ENCODE data around the gene SMAD3.
A peak's percentile ranks its signal among the peaks of the same experiment; 100 is the strongest.

SMAD3 gene

GRCh38 chr15:67097930-67098740, 32.7 kb downstream of the SMAD3 start:
- peak; percentile 56 for DNase-seq

DNA sequence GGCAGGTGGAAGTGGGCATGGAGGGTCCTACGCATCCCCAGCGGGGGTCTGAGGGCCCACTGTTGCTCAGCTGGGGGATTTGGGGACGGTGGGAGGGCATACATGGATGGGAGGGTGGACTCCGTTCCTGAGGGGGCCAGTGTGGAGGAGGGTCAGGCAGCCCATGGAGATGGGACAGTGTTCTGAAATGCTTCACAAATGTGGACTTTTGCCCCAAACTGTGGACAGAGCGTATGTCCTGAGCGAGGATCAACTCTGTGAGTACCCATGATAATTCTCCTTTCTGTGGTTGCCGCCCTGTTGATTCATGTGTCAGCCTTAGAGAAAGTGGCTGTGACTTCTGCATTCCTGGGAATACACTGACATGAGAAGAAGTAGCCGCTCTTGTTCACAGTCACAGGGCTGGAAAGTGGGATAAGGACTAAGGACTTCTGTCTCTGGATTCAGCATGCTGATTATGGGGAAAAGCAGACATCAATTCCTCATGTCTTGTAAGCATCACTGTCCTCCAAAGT, 33.4 kb downstream of the SMAD3 start:
- DNase-seq: no peak

- DNase-seq: no peak
Observed at GRCh38 chr15:67100124-67100791, 34.9 kb downstream of the SMAD3 start.

- DNase-seq: peak; percentile 53
Observed at GRCh38 chr15:67100801-67101581, 35.6 kb downstream of the SMAD3 start.

DNA sequence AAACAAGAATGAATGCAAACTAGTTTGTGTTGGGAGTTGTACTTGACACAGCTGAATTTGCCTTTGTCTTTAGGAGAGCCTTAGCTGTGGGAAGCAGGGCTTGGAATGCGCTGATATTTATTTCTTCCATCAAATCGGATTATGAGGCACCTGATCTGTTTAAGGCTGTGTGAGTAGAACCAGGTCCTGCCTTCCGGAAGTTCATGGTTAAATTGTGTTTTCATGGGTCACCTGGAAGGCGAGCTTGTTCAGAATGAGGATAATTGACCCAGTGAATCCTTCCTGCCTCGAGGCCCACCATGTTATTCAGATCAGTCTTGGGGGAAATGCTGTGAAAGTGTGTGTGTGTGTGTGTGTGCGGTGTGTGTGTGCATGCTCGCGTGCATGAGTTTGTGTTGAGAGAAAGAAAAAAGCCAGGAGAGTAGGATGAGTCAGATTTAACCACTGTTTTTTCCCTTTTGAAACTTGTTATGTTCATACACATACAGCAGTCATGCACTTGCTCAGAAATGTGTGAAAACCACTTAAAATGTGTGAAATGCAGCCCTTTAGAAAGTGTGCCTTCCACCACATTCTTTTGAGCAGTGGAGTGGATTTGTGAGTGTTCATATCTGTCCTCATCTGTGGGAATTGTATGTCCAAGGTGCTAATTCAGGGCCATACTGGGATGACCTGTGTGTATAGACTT, 36.7 kb downstream of the SMAD3 start:
- DNase-seq: peak; percentile 80

- no peak for DNase-seq
Observed at GRCh38 chr15:67102599-67102929, 37.2 kb downstream of the SMAD3 start.

GRCh38 chr15:67103021-67103420, 37.6 kb downstream of the SMAD3 start:
- DNase-seq: no peak

- no peak for DNase-seq
Observed at GRCh38 chr15:67103432-67103831, 38.0 kb downstream of the SMAD3 start.

DNA sequence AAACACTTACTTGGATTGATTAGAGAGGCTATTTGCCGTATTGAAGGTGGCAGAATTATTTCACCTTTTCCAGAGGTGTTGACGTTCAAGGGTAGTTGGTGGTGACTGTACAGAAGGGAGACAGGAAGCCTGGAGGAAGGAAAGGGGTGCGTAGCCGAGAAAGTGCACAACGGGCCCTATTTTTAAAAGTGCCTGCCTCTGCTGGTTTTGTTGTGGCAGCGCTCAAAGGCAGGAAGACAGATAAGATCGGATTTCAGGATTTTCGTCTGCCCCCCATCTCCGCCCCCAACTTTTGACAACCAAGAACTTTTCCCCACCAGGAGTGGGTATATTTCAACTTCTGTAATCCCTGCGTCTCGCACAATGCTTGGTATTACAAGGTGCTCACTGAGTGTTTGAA, 38.5 kb downstream of the SMAD3 start:
- peak; percentile 49 for DNase-seq

DNA sequence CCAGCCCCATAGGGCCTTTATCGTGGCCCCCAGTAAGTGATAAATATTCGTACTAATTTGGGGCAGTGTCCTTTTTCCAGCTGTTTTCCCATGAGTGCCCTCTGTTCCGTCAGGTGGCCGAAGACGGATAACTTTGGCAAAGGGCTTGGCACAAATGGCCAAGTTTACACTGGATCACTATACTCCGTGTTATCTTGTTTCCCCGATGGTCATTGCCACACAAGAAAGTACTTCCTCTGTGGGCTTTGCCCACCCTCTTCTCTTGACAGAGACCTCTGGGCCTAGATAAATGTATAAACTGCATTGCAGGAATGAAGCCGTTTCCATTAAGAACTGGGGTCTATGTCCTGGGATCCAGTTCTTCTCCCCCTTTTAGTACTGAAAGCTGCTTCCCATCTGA, 39.1 kb downstream of the SMAD3 start:
- no peak for DNase-seq

DNA sequence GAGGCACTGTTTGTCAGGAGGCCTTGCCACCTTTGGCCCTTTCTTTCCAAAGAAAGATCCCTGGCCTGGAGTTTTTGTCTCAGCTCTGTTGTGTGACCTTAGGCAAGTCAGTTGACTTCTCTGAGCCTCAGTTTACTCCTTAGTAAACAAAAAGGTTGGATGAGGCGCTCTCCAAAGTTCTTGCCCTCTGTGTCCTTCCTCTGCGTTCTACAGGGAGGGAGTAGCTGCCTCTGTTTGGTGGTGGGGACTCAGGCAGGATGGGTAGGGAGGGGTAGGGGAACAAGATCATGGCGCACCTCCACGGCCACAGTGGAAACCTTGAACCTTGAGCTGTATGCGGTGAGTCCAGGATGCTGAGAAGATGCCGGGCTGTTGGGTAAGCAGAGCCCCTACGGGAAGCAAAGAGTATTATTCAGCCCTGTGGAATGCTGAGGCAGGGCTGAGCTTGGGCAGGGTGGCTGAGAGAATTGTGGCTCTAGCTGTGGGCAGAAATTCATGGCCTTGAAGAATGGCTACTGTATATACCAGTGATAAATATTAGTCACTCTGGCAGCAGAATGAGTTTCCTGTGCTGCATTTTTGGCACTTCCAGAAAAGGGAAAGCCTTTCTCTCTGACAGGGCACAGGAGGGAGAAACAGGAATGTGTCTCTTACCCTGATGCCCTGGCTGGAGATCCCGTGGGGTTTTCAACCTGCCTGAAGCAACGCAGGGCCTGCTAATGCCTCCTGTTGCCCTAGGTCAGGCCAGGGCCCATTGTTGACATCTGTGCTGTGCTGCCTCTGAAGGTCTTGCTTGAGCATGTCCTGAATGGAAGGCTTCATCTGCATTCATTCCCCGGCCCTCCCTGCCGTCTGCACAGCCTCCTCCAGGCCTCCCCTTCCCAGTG, 39.9 kb downstream of the SMAD3 start:
- DNase-seq: no peak

DNA sequence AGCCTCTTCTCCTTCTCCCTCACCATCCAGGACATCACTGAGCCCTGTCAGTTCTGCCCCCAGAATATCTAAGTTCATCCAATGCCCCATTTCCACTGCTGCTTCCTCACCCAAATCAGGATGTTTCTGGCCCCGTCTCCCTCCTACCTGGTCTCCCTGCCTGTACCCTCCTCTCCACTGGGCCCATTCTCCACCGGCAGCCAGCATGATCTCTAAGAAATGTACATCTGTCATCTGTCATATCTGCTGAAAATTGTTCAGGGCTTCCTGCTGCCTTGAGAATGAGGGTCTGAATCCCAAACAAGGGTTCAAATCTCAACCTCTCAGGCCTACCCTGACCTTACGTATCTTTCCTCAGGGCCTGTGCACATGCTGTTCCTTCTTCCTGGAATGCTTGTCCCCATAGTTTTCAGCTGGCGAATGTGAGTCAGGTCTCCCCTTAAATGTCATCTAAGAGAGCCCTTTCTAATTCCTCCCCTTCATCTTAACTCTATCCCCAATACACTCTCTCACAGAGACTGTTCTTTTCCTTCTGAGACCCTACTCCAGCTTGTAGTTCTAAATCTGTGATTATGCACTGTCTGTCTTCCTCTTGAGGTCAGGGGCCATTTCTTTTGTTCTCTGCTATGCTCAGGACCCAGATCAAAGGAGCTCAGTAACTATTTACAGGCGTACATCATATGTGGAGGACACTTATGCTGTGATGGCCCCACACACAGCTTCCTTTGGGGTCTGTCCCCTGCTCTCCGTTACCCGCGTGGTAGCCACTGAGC, 40.8 kb downstream of the SMAD3 start:
- no peak for DNase-seq

DNA sequence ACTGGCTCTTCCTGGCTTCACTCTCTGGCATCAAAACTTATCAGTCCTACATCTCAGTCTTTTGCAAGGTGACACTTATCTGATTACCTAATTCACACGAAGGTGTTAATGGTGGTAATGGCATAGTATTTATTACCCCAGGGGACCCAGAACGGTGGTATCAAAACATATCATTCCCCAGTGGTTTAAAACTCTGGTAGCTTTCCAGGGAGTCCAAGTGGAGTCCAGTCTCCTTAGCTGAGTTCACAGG, 41.3 kb downstream of the SMAD3 start:
- no peak for DNase-seq

DNA sequence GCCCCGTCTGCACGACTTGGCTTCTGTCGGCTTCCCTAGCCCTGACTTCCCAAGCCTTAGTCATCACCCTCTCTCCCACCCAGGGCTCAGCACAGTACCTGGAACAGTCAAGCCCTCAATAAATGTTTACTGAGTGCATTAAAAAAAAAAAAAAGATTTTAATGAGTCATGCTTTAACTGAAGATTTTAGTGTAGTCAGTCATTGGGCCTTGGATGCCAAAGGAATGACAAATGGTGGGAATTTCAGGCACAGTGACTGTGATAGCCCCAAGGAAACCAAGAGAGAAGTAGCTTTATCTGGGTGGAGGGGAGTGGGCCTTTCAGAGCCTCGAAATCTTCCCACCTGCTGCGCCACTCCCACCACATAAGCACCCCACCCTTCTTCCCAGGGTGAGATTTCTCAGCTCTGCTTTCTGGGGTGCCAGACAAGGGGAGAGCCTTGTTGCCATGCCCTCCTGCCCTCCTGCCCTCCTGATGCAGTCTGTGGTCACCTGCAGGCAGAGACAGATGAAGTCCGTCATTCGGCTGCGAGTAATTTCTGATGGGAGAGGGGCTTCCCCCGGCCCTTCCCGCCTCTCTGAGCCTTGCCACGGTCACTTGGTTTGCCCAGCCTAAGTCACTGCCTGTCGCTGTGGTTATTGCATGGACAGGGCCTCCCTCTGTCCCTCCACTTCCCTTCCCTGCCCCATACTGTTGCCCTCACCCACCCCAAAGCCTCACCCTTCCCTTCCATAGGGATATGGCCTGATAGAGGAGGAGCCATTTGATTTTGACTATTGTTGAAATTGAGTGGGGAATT, 41.8 kb downstream of the SMAD3 start:
- no peak for DNase-seq

- DNase-seq: no peak
Observed at GRCh38 chr15:67108122-67108961, 42.9 kb downstream of the SMAD3 start.

- no peak for DNase-seq
Observed at GRCh38 chr15:67109141-67110034, 44.0 kb downstream of the SMAD3 start.

GRCh38 chr15:67110361-67110781, 45.0 kb downstream of the SMAD3 start:
- DNase-seq: no peak

Measured in CD4-positive, alpha-beta T cell treated with Interleukin-21 for 1 hour (primary cell).